Vagina (tissue), 2 donors: ENCODE data around the gene PCDHB12.
"Not testable (repeated sequence)": the region's sequence is repeated elsewhere in the genome, so short reads cannot be mapped to it uniquely, and the experiment has no call there.

Experiments used
- POLR2A ChIP-seq, 2 donors: fragments of 450-650 bp; IDR thresholded peaks; one replicate each; pipeline ENCODE4 v1.6.1; 2017; ENCODE audit warnings: antibody characterized with exemption in 2 of 2, mild to moderate bottlenecking in 2 of 2, moderate library complexity in 2 of 2
- POLR2AphosphoS5 ChIP-seq, 2 donors: sonication (generic); formaldehyde crosslinking; IDR thresholded peaks; one replicate each; pipeline ENCODE4 v1.9.0; 2017; ENCODE audit warnings: antibody characterized with exemption in 2 of 2, mild to moderate bottlenecking in 2 of 2, low read depth in 1 of 2; ENCODE audit not compliant: insufficient read depth in 1 of 2

DNA sequence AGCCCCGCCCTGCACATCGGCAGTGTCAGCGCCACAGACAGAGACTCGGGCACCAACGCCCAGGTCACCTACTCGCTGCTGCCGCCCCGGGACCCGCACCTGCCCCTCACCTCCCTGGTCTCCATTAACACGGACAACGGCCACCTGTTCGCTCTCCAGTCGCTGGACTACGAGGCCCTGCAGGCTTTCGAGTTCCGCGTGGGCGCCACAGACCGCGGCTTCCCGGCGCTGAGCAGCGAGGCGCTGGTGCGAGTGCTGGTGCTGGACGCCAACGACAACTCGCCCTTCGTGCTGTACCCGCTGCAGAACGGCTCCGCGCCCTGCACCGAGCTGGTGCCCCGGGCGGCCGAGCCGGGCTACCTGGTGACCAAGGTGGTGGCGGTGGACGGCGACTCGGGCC is 38.5 kb downstream of the PCDHB12 start:
- TF ChIP-seq POLR2A (IDR thresholded peaks at IDR 0.05); POLR2AphosphoS5 (IDR thresholded peaks at IDR 0.05; ENCODE audit: insufficient read depth in 1 of 2, low read depth in 1 of 2): not testable (repeated sequence)
